ENCODE measurements around the gene FAM53A. TPM values are rescaled to one million over a fixed set of nuclear protein-coding genes. Genes with fewer than 3 reads are reported as not detected.

The FAM53A gene
- total RNA-seq, 1 donor from 2014 or later, result 4.3 TPM

DNA sequence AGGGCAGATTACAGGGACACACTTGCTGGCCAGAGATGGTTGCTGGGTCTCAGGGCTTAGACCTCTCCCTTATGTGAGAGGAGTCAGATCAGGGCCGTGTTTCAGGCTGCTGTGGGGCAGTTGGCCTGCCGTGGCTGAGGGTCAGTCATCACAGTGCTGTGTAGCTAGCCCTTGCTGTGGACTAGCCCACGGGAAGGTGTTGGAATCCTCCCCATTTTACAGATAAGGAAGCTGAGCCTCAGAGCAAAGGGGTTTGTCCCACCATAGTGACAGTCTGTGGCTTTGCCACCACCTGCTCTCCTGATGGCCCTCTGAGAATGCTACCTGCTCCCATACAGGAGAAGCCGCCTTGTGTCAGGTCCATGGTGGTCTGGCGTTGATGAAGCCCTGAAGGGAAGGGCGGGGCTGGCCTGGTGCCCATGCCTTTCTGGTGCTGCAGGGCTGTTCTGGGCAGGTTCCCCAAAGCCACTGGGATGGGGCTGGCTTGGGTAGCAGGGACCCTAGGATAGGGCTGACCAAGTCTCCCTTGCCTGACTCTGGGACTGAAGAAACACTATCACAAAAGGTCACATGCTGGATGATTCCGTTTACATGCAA is 2.4 kb upstream of the FAM53A start:
- peaks cover 4% of the 10 kb centered on the region for H3K9me3 Mint-ChIP-seq
- no peak for DNase-seq (ENCODE audit: low read depth, low spot score)
- H3K27me3 Mint-ChIP-seq (ENCODE audit: low read depth), result peaks cover 19% of the 10 kb centered on the region
- peak overlapping the region; percentile 73 for H3K4me3 Mint-ChIP-seq
- no peak overlapping the region for H3K27ac Mint-ChIP-seq (ENCODE audit: unreplicated experiment)
- peaks cover 8% of the 10 kb centered on the region for H3K36me3 Mint-ChIP-seq (ENCODE audit: low read depth)
- TF ChIP-seq, protein P1, sequence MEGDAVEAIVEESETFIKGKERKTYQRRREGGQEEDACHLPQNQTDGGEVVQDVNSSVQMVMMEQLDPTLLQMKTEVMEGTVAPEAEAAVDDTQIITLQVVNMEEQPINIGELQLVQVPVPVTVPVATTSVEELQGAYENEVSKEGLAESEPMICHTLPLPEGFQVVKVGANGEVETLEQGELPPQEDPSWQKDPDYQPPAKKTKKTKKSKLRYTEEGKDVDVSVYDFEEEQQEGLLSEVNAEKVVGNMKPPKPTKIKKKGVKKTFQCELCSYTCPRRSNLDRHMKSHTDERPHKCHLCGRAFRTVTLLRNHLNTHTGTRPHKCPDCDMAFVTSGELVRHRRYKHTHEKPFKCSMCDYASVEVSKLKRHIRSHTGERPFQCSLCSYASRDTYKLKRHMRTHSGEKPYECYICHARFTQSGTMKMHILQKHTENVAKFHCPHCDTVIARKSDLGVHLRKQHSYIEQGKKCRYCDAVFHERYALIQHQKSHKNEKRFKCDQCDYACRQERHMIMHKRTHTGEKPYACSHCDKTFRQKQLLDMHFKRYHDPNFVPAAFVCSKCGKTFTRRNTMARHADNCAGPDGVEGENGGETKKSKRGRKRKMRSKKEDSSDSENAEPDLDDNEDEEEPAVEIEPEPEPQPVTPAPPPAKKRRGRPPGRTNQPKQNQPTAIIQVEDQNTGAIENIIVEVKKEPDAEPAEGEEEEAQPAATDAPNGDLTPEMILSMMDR (conservative IDR thresholded peaks at IDR 0.05), result no peak
- peaks cover 14% of the 10 kb centered on the region for H3K4me1 Mint-ChIP-seq

DNA sequence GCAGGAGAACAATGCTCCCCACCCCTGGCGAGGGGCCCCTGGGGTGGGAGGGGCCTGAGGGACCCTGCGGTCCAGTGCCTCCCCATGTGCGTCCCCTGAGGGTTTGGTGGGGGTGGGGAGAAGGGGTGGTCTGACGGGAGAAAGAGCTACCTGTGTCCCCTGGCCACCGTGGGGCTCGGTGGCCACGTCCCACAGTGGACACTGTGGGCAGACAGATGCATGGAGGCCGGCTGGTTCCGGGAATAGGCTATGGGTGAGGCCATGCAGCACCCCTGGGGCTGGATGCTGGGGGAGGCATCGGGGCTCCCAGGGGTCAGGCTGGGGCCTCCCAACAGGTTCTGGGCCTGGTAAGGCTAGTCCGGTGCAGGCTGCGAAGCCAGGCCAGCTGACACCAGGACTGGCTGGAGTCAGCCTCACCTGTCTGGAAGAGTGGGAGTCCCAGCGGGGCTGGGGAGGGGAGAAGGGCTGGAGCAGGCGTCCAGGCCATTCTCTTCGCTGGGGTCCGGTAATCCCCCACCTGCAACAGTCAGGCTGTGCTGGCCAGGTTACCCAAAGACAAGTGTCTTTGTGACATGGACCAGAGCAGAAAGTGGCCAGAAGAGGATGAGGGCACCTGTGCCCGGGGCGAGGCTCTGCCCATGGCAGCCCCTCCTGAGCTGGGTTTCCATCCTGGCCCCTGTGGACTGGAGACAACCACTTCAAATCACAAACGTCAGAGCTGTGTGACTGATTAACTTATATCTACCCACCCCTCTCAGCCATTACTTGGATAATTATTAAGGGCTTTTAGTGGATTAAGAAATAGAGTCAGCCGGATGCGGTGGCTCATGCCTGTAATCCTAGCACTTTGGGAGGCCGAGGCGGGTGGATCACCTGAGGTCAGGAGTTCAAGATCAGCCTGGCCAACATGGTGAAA is 1.4 kb upstream of the FAM53A start:
- H3K4me1 Mint-ChIP-seq, result peaks cover 14% of the 10 kb centered on the region
- H3K36me3 Mint-ChIP-seq (ENCODE audit: low read depth), result peaks cover 6% of the 10 kb centered on the region
- no peak for DNase-seq (ENCODE audit: low read depth, low spot score)
- H3K4me3 Mint-ChIP-seq, result no peak overlapping the region
- peaks cover 27% of the 10 kb centered on the region for H3K27me3 Mint-ChIP-seq (ENCODE audit: low read depth)
- peaks cover 4% of the 10 kb centered on the region for H3K9me3 Mint-ChIP-seq
- no peak overlapping the region for H3K27ac Mint-ChIP-seq (ENCODE audit: unreplicated experiment)
- TF ChIP-seq, protein P1 (conservative IDR thresholded peaks at IDR 0.05), result no peak

DNA sequence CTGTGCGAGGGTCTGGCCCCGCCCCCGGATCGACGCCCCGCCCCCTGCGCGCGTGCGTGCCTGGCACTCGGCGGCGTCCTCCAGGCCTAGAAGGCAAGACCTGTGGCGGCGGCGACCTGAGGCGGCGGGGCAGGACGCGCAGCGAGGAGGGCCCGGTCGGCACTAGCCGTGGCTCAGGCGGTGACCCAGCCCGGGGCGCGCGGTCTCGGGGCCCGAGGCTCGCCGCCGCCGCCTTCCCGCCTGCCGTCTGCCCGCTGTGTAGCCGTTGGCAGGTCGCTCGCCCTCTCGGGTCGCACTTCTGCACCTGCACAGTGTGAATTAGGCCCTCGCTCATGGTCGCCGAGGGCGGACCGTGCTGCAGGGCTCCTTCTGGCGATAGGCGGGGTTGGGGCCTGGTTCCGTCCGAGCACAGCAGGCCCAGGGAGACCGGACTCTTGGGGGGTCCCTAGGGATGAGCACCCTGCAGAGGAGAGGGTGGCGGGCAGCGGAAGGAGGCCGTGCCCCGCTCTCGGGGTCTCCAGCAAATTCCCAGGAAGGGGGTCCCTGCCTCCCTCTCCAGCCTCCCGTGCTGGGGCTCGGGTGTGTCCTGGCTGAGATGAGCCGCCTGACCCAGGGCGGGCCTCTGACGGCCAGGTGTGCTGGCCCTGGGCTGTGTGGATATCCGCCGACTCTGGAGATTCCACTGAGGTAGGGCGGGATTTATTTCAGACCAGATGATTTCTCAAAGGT is 557 bp upstream of the FAM53A start:
- peaks cover 31% of the 10 kb centered on the region for H3K27me3 Mint-ChIP-seq (ENCODE audit: low read depth)
- H3K9me3 Mint-ChIP-seq, result peaks cover 4% of the 10 kb centered on the region
- TF ChIP-seq, protein P1 (conservative IDR thresholded peaks at IDR 0.05), result no peak
- peaks cover 3% of the 10 kb centered on the region for H3K36me3 Mint-ChIP-seq (ENCODE audit: low read depth)
- DNase-seq (ENCODE audit: low read depth, low spot score), result no peak
- peaks cover 14% of the 10 kb centered on the region for H3K4me1 Mint-ChIP-seq
- H3K27ac Mint-ChIP-seq (ENCODE audit: unreplicated experiment), result no peak overlapping the region
- H3K4me3 Mint-ChIP-seq, result peak overlapping the region; percentile 34

DNA sequence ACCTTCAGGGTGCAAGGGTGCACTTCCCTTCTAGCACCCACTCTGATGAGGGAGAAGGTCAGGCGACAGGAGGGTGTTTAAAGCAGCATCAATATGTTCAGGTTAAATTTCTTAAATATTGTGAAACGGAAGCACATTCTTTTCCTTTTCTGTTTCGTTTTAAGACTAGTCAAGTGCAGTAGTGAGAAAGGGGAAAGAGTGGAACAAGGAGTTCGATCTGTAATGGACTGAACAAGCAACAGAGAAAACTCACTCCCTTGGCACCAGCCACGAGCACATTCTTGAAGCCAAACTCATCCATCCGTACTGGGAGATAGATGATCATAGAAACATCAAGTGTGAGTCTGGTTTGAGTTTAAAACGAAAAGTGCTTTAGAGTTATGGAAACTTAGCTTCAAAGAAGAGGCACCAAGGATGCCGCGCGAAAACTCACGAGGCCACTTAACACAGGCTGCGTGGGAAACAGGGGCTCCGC is 815 bp downstream of the FAM53A start:
- Mint-ChIP-seq H3K4me3 (peak overlapping the region; percentile 89), H3K27ac (ENCODE audit: unreplicated experiment) (peak overlapping the region; percentile 83), H3K9me3 (peaks cover 4% of the 10 kb centered on the region), H3K4me1 (peaks cover 21% of the 10 kb centered on the region), H3K36me3 (ENCODE audit: low read depth) (no peaks in the 10 kb centered on the region), H3K27me3 (ENCODE audit: low read depth) (peaks cover 37% of the 10 kb centered on the region)
- no peak for DNase-seq (ENCODE audit: low read depth, low spot score)
- TF ChIP-seq, protein P1 (conservative IDR thresholded peaks at IDR 0.05), result no peak

DNA sequence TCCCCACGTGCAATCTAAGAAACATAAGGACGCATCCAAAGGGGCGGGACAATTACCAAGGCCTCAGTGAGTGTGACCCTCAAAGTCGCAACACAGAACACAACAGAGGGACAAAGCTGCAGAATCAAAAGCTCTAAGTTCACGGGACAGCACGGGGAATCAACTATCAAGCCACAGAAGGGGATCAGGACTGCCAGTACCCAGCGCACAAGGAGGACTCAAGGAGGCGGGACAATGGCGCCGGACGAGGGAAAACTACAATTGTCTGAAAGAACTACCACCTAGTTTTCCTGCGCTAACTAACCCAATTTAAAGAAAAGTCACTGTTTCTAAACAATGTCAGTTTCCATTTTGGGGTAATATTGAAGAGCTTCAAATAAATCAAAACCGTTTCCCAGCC is 1.3 kb downstream of the FAM53A start:
- no peak overlapping the region for H3K27ac Mint-ChIP-seq (ENCODE audit: unreplicated experiment)
- peaks cover 4% of the 10 kb centered on the region for H3K9me3 Mint-ChIP-seq
- DNase-seq (ENCODE audit: low read depth, low spot score), result no peak
- peak overlapping the region; percentile 89 for H3K4me3 Mint-ChIP-seq
- TF ChIP-seq, protein P1 (conservative IDR thresholded peaks at IDR 0.05), result no peak
- peaks cover 25% of the 10 kb centered on the region for H3K4me1 Mint-ChIP-seq
- no peaks in the 10 kb centered on the region for H3K36me3 Mint-ChIP-seq (ENCODE audit: low read depth)
- peaks cover 40% of the 10 kb centered on the region for H3K27me3 Mint-ChIP-seq (ENCODE audit: low read depth)

All from neural crest cell (in vitro differentiated cells).